Endothelial cell of umbilical vein (primary cell): ENCODE results near the gene MAPKAPK2. TPM values are rescaled to one million over a fixed set of nuclear protein-coding genes. Genes with fewer than 3 reads are reported as not detected.

Source experiments
- BruUV-seq: library from RNA; stranded (reverse); fragments of 400-500 nt; replicated peaks from 2 replicates; lab custom pipeline; 2021; lab: Mats Ljungman, UMichigan
- CTCF ChIA-PET: fragments of 300-600, 350-600 bp; sonication (Branson Sonifier 250); formaldehyde crosslinking; loops from one replicate; lab custom pipeline; 2021; ENCODE audit warnings: antibody characterized with exemption, inconsistent platforms; lab: Charles Lee
- POLR2A ChIA-PET: fragments of 300-600, 350-600 bp; sonication (Branson Sonifier 250); formaldehyde crosslinking; loops from one replicate; lab custom pipeline; 2021; ENCODE audit warnings: antibody characterized with exemption, inconsistent platforms; lab: Charles Lee
- DNase-seq: peaks from one replicate; pipeline ENCODE4 v3.0.0-alpha.2; 2011; ENCODE audit warnings: low read depth, low spot score
- FAIRE-seq: peaks from 2 replicates; lab custom pipeline; 2011; peaks lifted over from hg19 to GRCh38; lab: Jason Lieb, UNC
- H2AFZ ChIP-seq: 2 replicates; pipeline ENCODE4 v1.6.0; 2012; ENCODE audit warnings: low read depth, low read length, control low read depth, inconsistent platforms
- H3K27ac ChIP-seq: 2 replicates; pipeline ENCODE4 v1.5.1; 2011; ENCODE audit warnings: low read depth, mild to moderate bottlenecking, control low read depth, low read length, moderate library complexity; ENCODE audit not compliant: insufficient read depth
- H3K27me3 ChIP-seq, 2 experiments: 2 replicates each; pipeline versions ENCODE4 v1.6.0 to v1.6.1; 2011; ENCODE audit warnings: low read length in 2 of 2, mixed read lengths in 1 of 2; ENCODE audit not compliant: control insufficient read depth in 2 of 2, insufficient read depth in 2 of 2
- H3K36me3 ChIP-seq, 2 experiments: 2 replicates in 1 of 2; 3 replicates in 1 of 2; pipeline ENCODE4 v1.5.1; 2011; ENCODE audit warnings: low read length in 2 of 2, mild to moderate bottlenecking in 1 of 2, moderate library complexity in 1 of 2; ENCODE audit not compliant: control insufficient read depth in 2 of 2, insufficient read depth in 2 of 2; ENCODE audit errors: extremely low read depth in 1 of 2
- H3K4me1 ChIP-seq: 3 replicates; pipeline ENCODE4 v1.5.1; 2011; ENCODE audit warnings: mild to moderate bottlenecking, low read length; ENCODE audit not compliant: control insufficient read depth, insufficient read depth; ENCODE audit errors: extremely low read depth
- H3K4me2 ChIP-seq: 2 replicates; pipeline ENCODE4 v1.6.1; 2011; ENCODE audit warnings: low read length, control low read depth, mixed read lengths; ENCODE audit not compliant: insufficient read depth
- H3K4me3 ChIP-seq, 3 experiments: fragments of 200-600 bp in 1 of 3; sonication (generic), shearing (Covaris generic) in 1 of 3; replicated peaks in 1 of 3; 2 replicates each; pipeline ENCODE4 v1.5.1; 2011 to 2016; ENCODE audit warnings: control low read depth in 3 of 3, low read length in 3 of 3, mild to moderate bottlenecking in 2 of 3, inconsistent platforms in 1 of 3, low read depth in 1 of 3, moderate library complexity in 1 of 3; ENCODE audit not compliant: insufficient read depth in 1 of 3
- H3K79me2 ChIP-seq: 2 replicates; pipeline ENCODE4 v1.6.0; 2012; ENCODE audit warnings: low read length, inconsistent platforms; ENCODE audit not compliant: control insufficient read depth, insufficient read depth
- H3K9ac ChIP-seq: replicated peaks from 2 replicates; pipeline ENCODE3; 2011; ENCODE audit warnings: low read length, control low read depth; ENCODE audit not compliant: insufficient read depth; ENCODE audit errors: extremely low read depth
- H3K9me1 ChIP-seq: replicated peaks from 3 replicates; pipeline ENCODE4 v1.6.0; 2011; ENCODE audit warnings: mild to moderate bottlenecking, low read length; ENCODE audit not compliant: control insufficient read depth, insufficient read depth; ENCODE audit errors: extremely low read depth
- H3K9me3 ChIP-seq: replicated peaks from 2 replicates; pipeline ENCODE4 v1.5.1; 2012; ENCODE audit warnings: low read length, inconsistent platforms; ENCODE audit not compliant: control insufficient read depth, insufficient read depth
- H4K20me1 ChIP-seq: replicated peaks from 2 replicates; pipeline ENCODE3; 2011; ENCODE audit warnings: mild to moderate bottlenecking, low read length; ENCODE audit not compliant: control insufficient read depth, insufficient read depth; ENCODE audit errors: extremely low read depth
- EZH2 ChIP-seq: IDR thresholded peaks from 2 replicates; pipeline ENCODE4 v1.6.1; 2012; ENCODE audit warnings: borderline replicate concordance, low read depth, mild to moderate bottlenecking, moderate library complexity, low read length, inconsistent platforms; ENCODE audit not compliant: severe bottlenecking
- FOS ChIP-seq: IDR thresholded peaks from 2 replicates; pipeline ENCODE4 v1.6.1; 2011; ENCODE audit warnings: mild to moderate bottlenecking, low read length, moderate library complexity, borderline replicate concordance; ENCODE audit not compliant: insufficient read depth
- GATA2 ChIP-seq: IDR thresholded peaks from 2 replicates; pipeline ENCODE4 v1.7.0; 2011; ENCODE audit warnings: low read depth, mild to moderate bottlenecking, moderate library complexity, mixed read lengths, low read length; ENCODE audit not compliant: insufficient read length, insufficient read depth
- JUN ChIP-seq: IDR thresholded peaks from 2 replicates; pipeline ENCODE4 v1.6.1; 2011; ENCODE audit warnings: borderline replicate concordance, low read depth; ENCODE audit not compliant: insufficient read length, insufficient read depth
- MYC ChIP-seq: IDR thresholded peaks from one replicate; pipeline ENCODE4 v1.6.1; 2011; ENCODE audit warnings: mild to moderate bottlenecking, low read depth, low read length
- POLR2A ChIP-seq: IDR thresholded peaks from 2 replicates; pipeline ENCODE4 v1.6.1; 2012; ENCODE audit warnings: low read depth, mild to moderate bottlenecking, control low read depth, low read length
- POLR2AphosphoS5 ChIP-seq: IDR thresholded peaks from 2 replicates; pipeline ENCODE4 v1.6.1; 2012; ENCODE audit warnings: low read depth, mild to moderate bottlenecking, control low read depth, low read length, moderate library complexity; ENCODE audit not compliant: insufficient read depth
- dilution Hi-C: fragments of 300-500 bp; cut with MboI; formaldehyde crosslinking; loops from one replicate; pipeline ENCODE4 v1.15.0; 2019; ENCODE audit warnings: low sequenced_read_pairs; ENCODE audit not compliant: extremely low pct_ligation_motif_present
- intact Hi-C: fragments of 100-400 bp; cut with micrococcal nuclease; formaldehyde crosslinking; loops from one replicate; pipeline ENCODE4 v1.10.0; 2022
- polyA plus RNA-seq, 4 experiments: library from polyadenylated mRNA; depleted of rRNA in 3 of 4; stranded (reverse) in 3 of 4; unstranded in 1 of 4; fragments of >200 nt; gene quantifications; 2 replicates each; pipeline versions ENCODE4 v1.2.1 to v1.2.3, GENCODE V29; 2011 to 2012; ENCODE audit warnings: missing spikeins in 1 of 4
- total RNA-seq: library from RNA; stranded (reverse); gene quantifications from 2 replicates; pipeline ENCODE4 v1.2.3, GENCODE V29; 2021
- TF ChIP-seq, protein P1 (sequence below), 2 donors: IDR thresholded peaks; 1 replicate in 1 of 2; 2 replicates in 1 of 2; pipeline ENCODE4 v1.5.1; 2011; ENCODE audit warnings: low read length in 2 of 2, mild to moderate bottlenecking in 2 of 2, moderate library complexity in 2 of 2, control low read depth in 1 of 2, inconsistent platforms in 1 of 2, low read depth in 1 of 2; ENCODE audit not compliant: insufficient read depth in 1 of 2; ENCODE audit errors: extremely low read depth in 1 of 2
- TF ChIP-seq, protein P2 (sequence below): IDR thresholded peaks from 2 replicates; pipeline ENCODE4 v1.6.1; 2011; ENCODE audit not compliant: insufficient read depth, insufficient read length

MAPKAPK2 gene
- total and polyA plus RNA-seq, 2 donors (not counting 3 experiments of a cell fraction or from before 2014, with no cell fraction given): 52.9 to 69.1 TPM

DNA sequence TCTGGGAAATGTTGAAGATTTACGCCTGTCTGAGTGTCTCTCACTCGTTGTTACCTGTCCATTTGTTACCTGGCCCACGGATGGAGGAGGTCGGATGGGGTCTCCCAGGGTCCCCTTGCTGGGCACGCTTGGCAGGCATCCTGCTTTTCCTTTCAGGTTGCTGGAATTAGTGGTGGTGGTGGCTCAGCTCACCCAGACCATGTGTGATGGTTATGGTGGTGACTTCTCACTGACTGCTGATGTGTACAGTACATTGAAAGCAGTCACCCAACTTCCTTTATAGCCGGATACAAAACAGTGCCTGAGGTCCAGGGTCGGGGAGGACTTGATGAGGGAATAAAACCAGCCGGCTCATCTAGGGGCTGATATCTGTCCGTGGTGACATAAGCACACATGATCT, 19.5 kb downstream of the MAPKAPK2 start:
- no peaks in the 10 kb centered on the region for H3K36me3 ChIP-seq
- BruUV-seq: no TSS peak
- dilution Hi-C loops (no loop called here), intact Hi-C loops (no loop called here)
- peaks cover 2% of the 10 kb centered on the region for H4K20me1 ChIP-seq
- H3K27ac ChIP-seq: no peak overlapping the region
- TF ChIP-seq, protein P1, sequence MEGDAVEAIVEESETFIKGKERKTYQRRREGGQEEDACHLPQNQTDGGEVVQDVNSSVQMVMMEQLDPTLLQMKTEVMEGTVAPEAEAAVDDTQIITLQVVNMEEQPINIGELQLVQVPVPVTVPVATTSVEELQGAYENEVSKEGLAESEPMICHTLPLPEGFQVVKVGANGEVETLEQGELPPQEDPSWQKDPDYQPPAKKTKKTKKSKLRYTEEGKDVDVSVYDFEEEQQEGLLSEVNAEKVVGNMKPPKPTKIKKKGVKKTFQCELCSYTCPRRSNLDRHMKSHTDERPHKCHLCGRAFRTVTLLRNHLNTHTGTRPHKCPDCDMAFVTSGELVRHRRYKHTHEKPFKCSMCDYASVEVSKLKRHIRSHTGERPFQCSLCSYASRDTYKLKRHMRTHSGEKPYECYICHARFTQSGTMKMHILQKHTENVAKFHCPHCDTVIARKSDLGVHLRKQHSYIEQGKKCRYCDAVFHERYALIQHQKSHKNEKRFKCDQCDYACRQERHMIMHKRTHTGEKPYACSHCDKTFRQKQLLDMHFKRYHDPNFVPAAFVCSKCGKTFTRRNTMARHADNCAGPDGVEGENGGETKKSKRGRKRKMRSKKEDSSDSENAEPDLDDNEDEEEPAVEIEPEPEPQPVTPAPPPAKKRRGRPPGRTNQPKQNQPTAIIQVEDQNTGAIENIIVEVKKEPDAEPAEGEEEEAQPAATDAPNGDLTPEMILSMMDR (IDR thresholded peaks at IDR 0.05; ENCODE audit: extremely low read depth in 1 of 2, insufficient read depth in 1 of 2, low read depth in 1 of 2, low read length in 2 of 2): no peak
- TF ChIP-seq POLR2A (no peak), MYC (no peak), FOS (no peak), EZH2 (no peak), POLR2AphosphoS5 (no peak), GATA2 (no peak), JUN (no peak)
- TF ChIP-seq, protein P2, sequence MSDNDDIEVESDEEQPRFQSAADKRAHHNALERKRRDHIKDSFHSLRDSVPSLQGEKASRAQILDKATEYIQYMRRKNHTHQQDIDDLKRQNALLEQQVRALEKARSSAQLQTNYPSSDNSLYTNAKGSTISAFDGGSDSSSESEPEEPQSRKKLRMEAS: no peak
- peaks cover 67% of the 10 kb centered on the region for H3K79me2 ChIP-seq
- ChIA-PET POLR2A (no interaction called here), CTCF (no interaction called here)
- DNase-seq (no peak), FAIRE-seq (no peak)
- no peaks in the 10 kb centered on the region for H3K9me3 ChIP-seq
- no peak overlapping the region for H2AFZ ChIP-seq
- H3K9ac ChIP-seq: no peak overlapping the region
- H3K27me3 ChIP-seq: no peaks in the 10 kb centered on the region
- no peak overlapping the region for H3K4me3 ChIP-seq
- peaks cover 10% of the 10 kb centered on the region for H3K4me1 ChIP-seq
- H3K9me1 ChIP-seq: no peaks in the 10 kb centered on the region
- no peak overlapping the region for H3K4me2 ChIP-seq
